NB4 (cell line): Measurements from ENCODE around the gene CYB5B.
A peak's percentile ranks its signal among the peaks of the same experiment; 100 is the strongest.
"Not testable (repeated sequence)": the region's sequence is repeated elsewhere in the genome, so short reads cannot be mapped to it uniquely, and the experiment has no call there.

Experiments used
- DNase-seq: peaks from one replicate; pipeline ENCODE4 v3.0.0; 2010; ENCODE audit warnings: low read depth
- H3K4me3 ChIP-seq: one replicate; pipeline ENCODE4 v1.5.1; 2011; ENCODE audit warnings: mild to moderate bottlenecking, low read depth, low read length, moderate library complexity
- CTCF ChIP-seq: IDR thresholded peaks from one replicate; pipeline ENCODE4 v1.5.1; 2012; ENCODE audit warnings: low read depth, low read length
- MAX ChIP-seq: IDR thresholded peaks from 2 replicates; pipeline ENCODE4 v1.6.1; 2011; ENCODE audit warnings: low read depth, low read length
- MYC ChIP-seq: IDR thresholded peaks from 2 replicates; pipeline ENCODE4 v1.6.1; 2011; ENCODE audit warnings: low read depth, low read length
- POLR2A ChIP-seq: IDR thresholded peaks from 2 replicates; pipeline ENCODE4 v1.6.1; 2011; ENCODE audit warnings: mild to moderate bottlenecking; ENCODE audit not compliant: insufficient read length; ENCODE audit errors: extremely low read depth

Gene CYB5B

GRCh38 chr16:69424935-69425784 lies 741 bp downstream of the CYB5B start:
- H3K4me3 ChIP-seq, result peak overlapping the region; percentile 97
- peak; percentile 40 for DNase-seq
- TF ChIP-seq MYC (no peak), MAX (no peak), CTCF (no peak), POLR2A (no peak)

GRCh38 chr16:69428652-69429051 lies 4.2 kb downstream of the CYB5B start:
- H3K4me3 ChIP-seq, result no peak overlapping the region
- no peak for DNase-seq
- TF ChIP-seq MYC (no peak), MAX (no peak), POLR2A (no peak), CTCF (no peak)

GRCh38 chr16:69429058-69429640 lies 4.7 kb downstream of the CYB5B start:
- H3K4me3 ChIP-seq, DNase-seq: not testable (repeated sequence)

GRCh38 chr16:69431948-69432468 lies 7.6 kb downstream of the CYB5B start:
- no peak for DNase-seq
- H3K4me3 ChIP-seq, result no peak overlapping the region
- TF ChIP-seq MYC (no peak), CTCF (no peak)

GRCh38 chr16:69434066-69434465 lies 9.6 kb downstream of the CYB5B start:
- H3K4me3 ChIP-seq, result no peak overlapping the region
- no peak for TF ChIP-seq POLR2A
- TF ChIP-seq MAX, result no peak
- TF ChIP-seq CTCF, result no peak
- TF ChIP-seq MYC, result no peak
- no peak for DNase-seq

GRCh38 chr16:69435977-69436820 lies 11.8 kb downstream of the CYB5B start:
- peak; percentile 47 for DNase-seq
- TF ChIP-seq POLR2A (no peak), MYC (no peak), CTCF (no peak), MAX (no peak)
- H3K4me3 ChIP-seq, result no peak overlapping the region
